Measurements from ENCODE around the gene GALNTL6.

- TF ChIP-seq ZNF124 (CRISPR knock-in tag; IDR thresholded peaks at IDR 0.05) (no peak), ZNF232 (CRISPR knock-in tag; IDR thresholded peaks at IDR 0.05) (no peak)
Measured at GRCh38 chr4:173014836-173015235, 1201.6 kb downstream of the GALNTL6 start.

Measured in K562 (cell line).